HepG2 (cell line): Measurements from ENCODE around the gene JOSD2. TPM values are rescaled to one million over a fixed set of nuclear protein-coding genes. Genes with fewer than 3 reads are reported as not detected.

ENCODE experiments used
- ATAC-seq: fragments of 200-7000 bp; cut with Tn5 transposase; 3 replicates; pipeline ENCODE4 v1.9.1; 2020; ENCODE audit warnings: mild to moderate bottlenecking, moderate library complexity
- BruUV-seq: library from RNA; stranded (reverse); fragments of 400-500 nt; replicated peaks from 2 replicates; lab custom pipeline; 2021; lab: Mats Ljungman, UMichigan
- CTCF ChIA-PET: fragments of 300-600 bp; formaldehyde crosslinking; extraction: SDS; loops from one replicate; lab custom pipeline; 2021; ENCODE audit warnings: low total read pairs, inconsistent platforms, low intra/inter-chr PET ratio; lab: Yijun Ruan, JAX
- POLR2A ChIA-PET: fragments of 350-600 bp; sonication (Branson Sonifier 250); formaldehyde crosslinking; loops from one replicate; lab custom pipeline; 2020; ENCODE audit warnings: antibody characterized with exemption, inconsistent platforms; lab: Yijun Ruan, JAX
- DNase-seq: peaks from one replicate; pipeline ENCODE4 v3.0.0-alpha.2; 2015; ENCODE audit warnings: low spot score
- FAIRE-seq: peaks from 3 replicates; lab custom pipeline; 2011; peaks lifted over from hg19 to GRCh38; lab: Jason Lieb, UNC
- H2AFZ ChIP-seq: one replicate; pipeline ENCODE4 v1.6.1; 2011; ENCODE audit warnings: low read length, inconsistent platforms
- H3K27ac ChIP-seq: fragments of 300-600 bp; 3 replicates; pipeline ENCODE4 v1.8.0; 2011; ENCODE audit warnings: mixed run types, mild to moderate bottlenecking, mixed read lengths, low read length, inconsistent platforms; ENCODE audit not compliant: insufficient read depth; ENCODE audit errors: extremely low read length
- H3K27me3 ChIP-seq, 2 experiments: fragments of 200-600 bp in 1 of 2; 2 replicates in 1 of 2; 3 replicates in 1 of 2; pipeline versions ENCODE4 v1.6.0 to v1.8.0; 2011; ENCODE audit warnings: low read length in 2 of 2, mild to moderate bottlenecking in 2 of 2, moderate library complexity in 2 of 2, inconsistent platforms in 1 of 2; ENCODE audit not compliant: insufficient read depth in 2 of 2, control insufficient read depth in 1 of 2
- H3K36me3 ChIP-seq, 2 experiments: fragments of 200-600 bp in 1 of 2; replicated peaks in 1 of 2; 2 replicates in 1 of 2; 3 replicates in 1 of 2; pipeline versions ENCODE4 v1.5.1 to v1.8.0; 2011; ENCODE audit warnings: low read length in 2 of 2, inconsistent platforms in 1 of 2; ENCODE audit not compliant: insufficient read depth in 2 of 2, control insufficient read depth in 1 of 2
- H3K4me1 ChIP-seq: 2 replicates; pipeline ENCODE4 v1.5.1; 2012; ENCODE audit warnings: low read length, inconsistent platforms; ENCODE audit not compliant: insufficient read depth
- H3K4me2 ChIP-seq: 2 replicates; pipeline ENCODE4 v1.6.0; 2011; ENCODE audit warnings: low read depth, low read length, inconsistent platforms
- H3K4me3 ChIP-seq, 3 experiments: fragments of 200-600 bp in 1 of 3; sonication (generic), shearing (Covaris generic) in 1 of 3; replicated peaks in 1 of 3; 2 replicates each; pipeline ENCODE4 v1.5.1; 2011 to 2016; ENCODE audit warnings: low read length in 3 of 3, inconsistent platforms in 2 of 3, low read depth in 2 of 3, mild to moderate bottlenecking in 2 of 3, control low read depth in 1 of 3, mixed read lengths in 1 of 3; ENCODE audit not compliant: insufficient read depth in 1 of 3
- H3K79me2 ChIP-seq: one replicate; pipeline ENCODE4 v1.6.1; 2011; ENCODE audit warnings: low read length, inconsistent platforms; ENCODE audit not compliant: insufficient read depth
- H3K9ac ChIP-seq: 2 replicates; pipeline ENCODE4 v1.6.0; 2011; ENCODE audit warnings: mild to moderate bottlenecking, low read depth, low read length, inconsistent platforms; ENCODE audit not compliant: insufficient read depth
- H3K9me3 ChIP-seq: 2 replicates; pipeline ENCODE4 v1.5.1; 2012; ENCODE audit warnings: mild to moderate bottlenecking, low read length
- H4K20me1 ChIP-seq: 2 replicates; pipeline ENCODE4 v1.6.0; 2011; ENCODE audit warnings: inconsistent platforms, mild to moderate bottlenecking, low read length, moderate library complexity; ENCODE audit not compliant: insufficient read depth
- CAMTA2 ChIP-seq: sonication (generic); formaldehyde crosslinking; IDR thresholded peaks from 2 replicates; pipeline ENCODE4 v1.4.0; 2020; ENCODE audit warnings: mild to moderate bottlenecking, missing genetic modification reagents, borderline replicate concordance
- CCAR2 ChIP-seq: fragments of 200-400 bp; formaldehyde crosslinking; optimal IDR thresholded peaks from 2 replicates; pipeline ENCODE3; 2018; ENCODE audit warnings: low read depth, mild to moderate bottlenecking, low read length, moderate library complexity
- CEBPB ChIP-seq: IDR thresholded peaks from 2 replicates; pipeline ENCODE4 v1.6.1; 2011; ENCODE audit warnings: low read depth, low read length, improper control_type of control experiment, borderline replicate concordance
- FOXP1 ChIP-seq, 2 experiments: fragments of 450-650 bp in 1 of 2; IDR thresholded peaks; 2 replicates each; pipeline ENCODE4 v1.6.1; 2017 to 2018; ENCODE audit warnings: antibody characterized with exemption in 1 of 2
- KLF9 ChIP-seq: IDR thresholded peaks from 2 replicates; pipeline ENCODE4 v1.6.1; 2016; ENCODE audit warnings: low read depth
- SOX5 ChIP-seq: IDR thresholded peaks from 2 replicates; pipeline ENCODE4 v1.6.1; 2016; ENCODE audit warnings: borderline replicate concordance
- TBL1XR1 ChIP-seq: fragments of 150-350 bp; IDR thresholded peaks from 2 replicates; pipeline ENCODE4 v1.6.1; 2014; ENCODE audit warnings: borderline replicate concordance, low read length; ENCODE audit not compliant: partially characterized antibody
- ZNF10 ChIP-seq: sonication (generic); formaldehyde crosslinking; IDR thresholded peaks from 2 replicates; pipeline ENCODE4 v1.4.0; 2020; ENCODE audit warnings: mild to moderate bottlenecking, low read depth, missing genetic modification reagents, borderline replicate concordance
- ZNF614 ChIP-seq: IDR thresholded peaks from 2 replicates; pipeline ENCODE4 v1.6.1; 2018; ENCODE audit warnings: missing biosample characterization, missing genetic modification reagents, inconsistent platforms, borderline replicate concordance
- ZNF777 ChIP-seq: sonication (generic); formaldehyde crosslinking; IDR thresholded peaks from 2 replicates; pipeline ENCODE4 v1.4.0; 2020; ENCODE audit warnings: missing genetic modification reagents
- ZNF891 ChIP-seq: sonication (generic); formaldehyde crosslinking; IDR thresholded peaks from 2 replicates; pipeline ENCODE4 v1.5.0; 2020; ENCODE audit warnings: mild to moderate bottlenecking, missing genetic modification reagents
- WGBS: methylation state at CpG from one replicate; pipeline ENCODE4 v1.1.6; 2017; ENCODE audit warnings: low lambda C conversion rate; 5-methylcytosine and 5-hydroxymethylcytosine counted together
- in situ Hi-C: cut with HindIII; loops from 2 replicates; pipeline ENCODE4 v1.10.0; 2017; ENCODE audit warnings: low pct_unique_long_range_greater_than_20kb; ENCODE audit not compliant: extremely low pct_ligation_motif_present
- intact Hi-C: fragments of 100-400 bp; cut with micrococcal nuclease; formaldehyde crosslinking; loops from one replicate; pipeline ENCODE4 v1.10.0; 2022; ENCODE audit not compliant: unreplicated experiment
- polyA plus RNA-seq, 8 experiments: library from polyadenylated mRNA; depleted of rRNA in 3 of 8; stranded (reverse) in 7 of 8; unstranded in 1 of 8; fragments of >200 nt; fragmentation: Illumina TruSeq in 4 of 8; extraction: Trizol in 4 of 8; gene quantifications; 2 replicates each; pipeline versions ENCODE4 v1.2.1 to v1.2.3, GENCODE V29; 2011 to 2016; ENCODE audit warnings: low read depth in 4 of 8, missing spikeins in 1 of 8, mixed read lengths in 1 of 8; ENCODE audit not compliant: insufficient read depth in 1 of 8
- total RNA-seq, 5 experiments: library from RNA; depleted of rRNA; stranded (reverse); fragments of >200 nt; fragmentation: Illumina TruSeq; extraction: Trizol; gene quantifications; 2 replicates each; pipeline ENCODE4 v1.2.3, GENCODE V29; 2016; ENCODE audit warnings: low read depth in 1 of 5
- TF ChIP-seq, protein P1 (sequence below): IDR thresholded peaks from 2 replicates; pipeline ENCODE4 v1.6.1; 2012; ENCODE audit warnings: low read depth, low read length, improper control_type of control experiment
- TF ChIP-seq, protein P2 (sequence below): sonication (generic); formaldehyde crosslinking; IDR thresholded peaks from 2 replicates; pipeline ENCODE4 v1.4.0; 2020; ENCODE audit warnings: mild to moderate bottlenecking, missing genetic modification reagents, borderline replicate concordance
- TF ChIP-seq, protein P3 (sequence below): sonication (generic); formaldehyde crosslinking; IDR thresholded peaks from 2 replicates; pipeline ENCODE4 v1.5.1; 2020; ENCODE audit warnings: mild to moderate bottlenecking, missing genetic modification reagents, moderate library complexity

Gene JOSD2
- total and polyA plus RNA-seq, 2 of the 13 experiments (the other 11 are each of a cell fraction or from before 2014, with no cell fraction given), result 2.0 to 4.1 TPM

DNA sequence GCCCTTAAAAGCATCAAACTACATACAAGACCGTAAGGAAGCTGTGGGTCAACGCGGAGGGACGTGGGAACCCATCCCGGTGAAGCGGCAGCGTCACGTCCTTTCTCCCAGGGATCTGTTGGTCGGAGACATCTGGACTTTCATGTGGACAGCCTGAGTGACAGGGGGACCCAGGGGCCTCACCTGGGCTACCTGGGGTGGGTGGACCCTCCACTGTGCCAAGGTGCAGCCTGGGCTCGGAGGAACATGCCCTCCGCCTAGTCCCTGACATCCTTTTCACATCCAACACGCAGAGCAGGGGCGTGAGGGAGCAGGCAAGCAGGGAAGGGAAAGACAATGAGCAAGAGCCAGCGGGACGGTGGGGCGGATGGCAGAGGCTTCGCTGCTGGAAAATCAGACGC is 20.6 kb downstream of the JOSD2 start:
- Histone ChIP-seq H3K4me2 (no peak overlapping the region), H3K27ac (no peak overlapping the region), H3K79me2 (no peaks in the 10 kb centered on the region), H3K4me3 (no peak overlapping the region), H3K36me3 (no peaks in the 10 kb centered on the region), H3K4me1 (no peaks in the 10 kb centered on the region), H3K9ac (no peak overlapping the region), H2AFZ (no peak overlapping the region), H3K27me3 (peaks cover 8 to 30% of the 10 kb centered on the region in 2 experiments; a peak in 3 of 5 replicates), H3K9me3 (peaks cover 15% of the 10 kb centered on the region), H4K20me1 (no peaks in the 10 kb centered on the region)
- DNase-seq (no peak), FAIRE-seq (no peak), ATAC-seq (no peak)
- in situ Hi-C loops, result no loop called here
- no TSS peak for BruUV-seq
- intact Hi-C loops, result no loop called here
- POLR2A ChIA-PET, result no interaction called here
- CTCF ChIA-PET, result no interaction called here
- 77% methylated on average over 18 of the region's 18 CpGs for WGBS
- TF ChIP-seq, protein P1, sequence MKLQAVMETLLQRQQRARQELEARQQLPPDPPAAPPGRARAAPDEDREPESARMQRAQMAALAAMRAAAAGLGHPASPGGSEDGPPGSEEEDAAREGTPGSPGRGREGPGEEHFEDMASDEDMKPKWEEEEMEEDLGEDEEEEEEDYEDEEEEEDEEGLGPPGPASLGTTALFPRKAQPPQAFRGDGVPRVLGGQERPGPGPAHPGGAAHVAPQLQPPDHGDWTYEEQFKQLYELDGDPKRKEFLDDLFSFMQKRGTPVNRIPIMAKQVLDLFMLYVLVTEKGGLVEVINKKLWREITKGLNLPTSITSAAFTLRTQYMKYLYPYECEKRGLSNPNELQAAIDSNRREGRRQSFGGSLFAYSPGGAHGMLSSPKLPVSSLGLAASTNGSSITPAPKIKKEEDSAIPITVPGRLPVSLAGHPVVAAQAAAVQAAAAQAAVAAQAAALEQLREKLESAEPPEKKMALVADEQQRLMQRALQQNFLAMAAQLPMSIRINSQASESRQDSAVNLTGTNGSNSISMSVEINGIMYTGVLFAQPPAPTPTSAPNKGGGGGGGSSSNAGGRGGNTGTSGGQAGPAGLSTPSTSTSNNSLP, result no peak
- TF ChIP-seq CAMTA2 (CRISPR knock-in tag) (no peak), ZNF614 (CRISPR knock-in tag) (no peak)

DNA sequence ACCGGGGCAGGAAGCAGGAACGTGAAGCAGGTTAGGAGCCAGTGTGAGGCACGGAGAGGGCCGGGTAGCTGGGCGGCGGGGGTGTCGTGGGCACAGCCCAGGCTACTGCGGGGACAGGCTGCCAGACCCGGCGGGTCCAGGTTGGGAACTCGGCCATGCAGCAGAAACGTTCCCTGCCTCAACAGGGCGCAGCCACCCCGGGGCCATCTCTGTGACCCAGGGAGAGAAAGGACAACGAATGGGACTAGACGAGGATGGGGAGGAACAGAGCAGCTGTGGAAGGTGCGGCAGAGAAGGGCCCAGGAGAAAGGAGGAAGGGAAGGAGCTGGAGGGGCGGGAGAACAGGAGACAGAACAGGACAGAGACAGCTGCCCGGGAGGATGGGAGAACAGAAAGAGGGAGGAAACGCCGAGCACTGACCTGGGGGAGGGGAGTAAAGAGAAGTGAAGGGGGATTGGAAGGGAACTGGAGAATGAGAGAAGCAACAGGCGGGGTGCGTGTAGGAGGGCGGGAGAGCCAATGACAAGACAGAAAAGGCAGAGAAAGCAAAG is 21.5 kb downstream of the JOSD2 start:
- H3K79me2 ChIP-seq, result no peaks in the 10 kb centered on the region
- H3K9ac ChIP-seq, result no peak overlapping the region
- H3K27me3 ChIP-seq, result peaks cover 8 to 34% of the 10 kb centered on the region in 2 experiments; a peak in 3 of 5 replicates
- TF ChIP-seq KLF9 (CRISPR knock-in tag) (no peak), ZNF10 (CRISPR knock-in tag) (no peak), FOXP1 (IDR thresholded peaks at IDR 0.05) (no peak), FOXP1 (CRISPR knock-in tag; IDR thresholded peaks at IDR 0.05) (no peak), TBL1XR1 (no peak), CCAR2 (no peak), CEBPB (no peak), SOX5 (no peak), ZNF777 (CRISPR knock-in tag) (no peak), ZNF891 (no peak)
- TF ChIP-seq, protein P2, sequence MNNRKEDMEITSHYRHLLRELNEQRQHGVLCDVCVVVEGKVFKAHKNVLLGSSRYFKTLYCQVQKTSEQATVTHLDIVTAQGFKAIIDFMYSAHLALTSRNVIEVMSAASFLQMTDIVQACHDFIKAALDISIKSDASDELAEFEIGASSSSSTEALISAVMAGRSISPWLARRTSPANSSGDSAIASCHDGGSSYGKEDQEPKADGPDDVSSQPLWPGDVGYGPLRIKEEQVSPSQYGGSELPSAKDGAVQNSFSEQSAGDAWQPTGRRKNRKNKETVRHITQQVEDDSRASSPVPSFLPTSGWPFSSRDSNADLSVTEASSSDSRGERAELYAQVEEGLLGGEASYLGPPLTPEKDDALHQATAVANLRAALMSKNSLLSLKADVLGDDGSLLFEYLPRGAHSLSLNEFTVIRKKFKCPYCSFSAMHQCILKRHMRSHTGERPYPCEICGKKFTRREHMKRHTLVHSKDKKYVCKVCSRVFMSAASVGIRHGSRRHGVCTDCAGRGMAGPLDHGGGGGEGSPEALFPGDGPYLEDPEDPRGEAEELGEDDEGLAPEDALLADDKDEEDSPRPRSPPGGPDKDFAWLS (CRISPR knock-in tag), result no peak
- TF ChIP-seq, protein P3, sequence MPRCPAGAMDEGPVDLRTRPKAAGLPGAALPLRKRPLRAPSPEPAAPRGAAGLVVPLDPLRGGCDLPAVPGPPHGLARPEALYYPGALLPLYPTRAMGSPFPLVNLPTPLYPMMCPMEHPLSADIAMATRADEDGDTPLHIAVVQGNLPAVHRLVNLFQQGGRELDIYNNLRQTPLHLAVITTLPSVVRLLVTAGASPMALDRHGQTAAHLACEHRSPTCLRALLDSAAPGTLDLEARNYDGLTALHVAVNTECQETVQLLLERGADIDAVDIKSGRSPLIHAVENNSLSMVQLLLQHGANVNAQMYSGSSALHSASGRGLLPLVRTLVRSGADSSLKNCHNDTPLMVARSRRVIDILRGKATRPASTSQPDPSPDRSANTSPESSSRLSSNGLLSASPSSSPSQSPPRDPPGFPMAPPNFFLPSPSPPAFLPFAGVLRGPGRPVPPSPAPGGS (CRISPR knock-in tag), result no peak
- BruUV-seq, result no TSS peak
- H3K4me1 ChIP-seq, result no peaks in the 10 kb centered on the region
- in situ Hi-C loops (no loop called here), intact Hi-C loops (no loop called here)
- H3K36me3 ChIP-seq, result no peaks in the 10 kb centered on the region
- no peaks in the 10 kb centered on the region for H4K20me1 ChIP-seq
- CTCF ChIA-PET, result no interaction called here
- H3K4me3 ChIP-seq, result no peak overlapping the region
- POLR2A ChIA-PET, result no interaction called here
- no peak overlapping the region for H3K27ac ChIP-seq
- ATAC-seq, result no peak
- no peak for FAIRE-seq
- H2AFZ ChIP-seq, result no peak overlapping the region
- WGBS, result 31% methylated on average over 24 of the region's 24 CpGs
- H3K9me3 ChIP-seq, result peaks cover 15% of the 10 kb centered on the region
- no peak overlapping the region for H3K4me2 ChIP-seq
- DNase-seq, result no peak
